Ovary (tissue), 9 donors: ENCODE measurements around the gene NOXA1. TPM values are rescaled to one million over a fixed set of nuclear protein-coding genes. Genes with fewer than 3 reads are reported as not detected.
A peak's percentile ranks its signal among the peaks of the same experiment; 100 is the strongest.

Experiments used
- DNase-seq, 5 donors: peaks; one replicate each; pipeline ENCODE4 v3.0.0-alpha.2; 2019 to 2020
- H3K27ac ChIP-seq, 2 donors: fragments of 200-600 bp; one replicate each; pipeline versions ENCODE4 v1.5.1 to v1.8.0; 2019 to 2022
- H3K27me3 ChIP-seq: fragments of 200-600 bp; one replicate; pipeline ENCODE4 v1.8.0; 2022
- H3K36me3 ChIP-seq: fragments of 200-600 bp; sonication (generic); one replicate; pipeline ENCODE4 v1.5.1; 2019
- H3K4me1 ChIP-seq: one replicate; pipeline ENCODE4 v1.8.1; 2013; ENCODE audit warnings: mild to moderate bottlenecking, moderate library complexity; ENCODE audit not compliant: insufficient read depth
- H3K4me3 ChIP-seq: fragments of 200-600 bp; sonication (generic); one replicate; pipeline ENCODE4 v1.5.1; 2017
- H3K9me3 ChIP-seq, 2 donors: fragments of 200-600 bp in 1 of 2; sonication (generic) in 1 of 2; one replicate each; pipeline versions ENCODE4 v1.5.1 to v1.8.1; 2013 to 2019; ENCODE audit warnings: mild to moderate bottlenecking in 1 of 2, moderate library complexity in 1 of 2
- CTCF ChIP-seq, 3 donors: fragments of 450-650 bp in 2 of 3; fragments of 200-600 bp in 1 of 3; IDR thresholded peaks; one replicate each; pipeline versions ENCODE4 v1.5.1 to v1.8.0; 2016 to 2022; ENCODE audit warnings: antibody characterized with exemption in 3 of 3, mild to moderate bottlenecking in 1 of 3
- EP300 ChIP-seq: sonication (generic); formaldehyde crosslinking; IDR thresholded peaks from one replicate; pipeline ENCODE4 v1.6.1; 2017; ENCODE audit warnings: antibody characterized with exemption
- POLR2A ChIP-seq: fragments of 450-650 bp; IDR thresholded peaks from one replicate; pipeline ENCODE4 v1.6.1; 2017; ENCODE audit warnings: antibody characterized with exemption, mild to moderate bottlenecking, moderate library complexity
- WGBS, 3 donors: extraction: QIAGEN DNeasy Blood & Tissue Kit in 1 of 3; methylation state at CpG; one replicate each; pipeline versions ENCODE4 v1.1.5 to v1.1.7; 2013 to 2017; 5-methylcytosine and 5-hydroxymethylcytosine counted together
- intact Hi-C, 4 donors: fragments of 100-400 bp; cut with DNase I; formaldehyde crosslinking; loops; one replicate each; pipeline versions ENCODE4 v1.11.0 to v1.15.1; 2022 to 2023
- polyA plus RNA-seq, 2 donors: library from polyadenylated mRNA; stranded (reverse); fragments of 200-250 nt in 1 of 2; fragments of 350-450 nt in 1 of 2; fragmentation: Illumina TruSeq in 1 of 2; extraction: RNeasy Lipid Tissue Mini Kit (QIAGEN cat#74804) in 1 of 2; gene quantifications; one replicate each; pipeline ENCODE4 v1.2.3, GENCODE V29; 2013 to 2014
- total RNA-seq, 7 donors: library from RNA; depleted of rRNA in 2 of 7; stranded (reverse); fragments of >200 nt in 2 of 7; fragmentation: NEBNext Ultra II Directional in 3 of 7; extraction: Animal tissue kit (Norgen Biotek cat#: 25700) in 3 of 7; gene quantifications; one replicate each; pipeline versions ENCODE4 v1.1.0 to v1.2.4, GENCODE V29; 2016 to 2023
- donor health status: DM: no; HTN: no; CAD: no; lungs with moderate emphysema.
- donor health status: DM: no; HTN: no; CAD: no.
- donor health status: Bipolar disorder and iron deficiency.
- donor health status: DM: yes; HTN: yes; CAD: no.
- donor health status: DM: no; HTN: no; CAD: no.
- donor health status: DM: yes; HTN: yes; CAD: no.

NOXA1 gene
- total and polyA plus RNA-seq, 9 donors, result 7.1 to 18.5 (median 12.1) TPM; not detected in 1

- no peaks in the 10 kb centered on the region for H3K9me3 ChIP-seq
- H3K36me3 ChIP-seq, result no peaks in the 10 kb centered on the region
- peak in 2 of 5 donors; percentile 36 to 43 for DNase-seq
- TF ChIP-seq POLR2A (no peak), CTCF (IDR thresholded peaks at IDR 0.05) (no peak), EP300 (no peak)
- no peak overlapping the region for H3K4me3 ChIP-seq
- intact Hi-C loops, result no loop called here
- H3K27ac ChIP-seq, result no peak overlapping the region
- no peaks in the 10 kb centered on the region for H3K27me3 ChIP-seq
- WGBS, 3 donors, result 90 to 92% (median 91%) methylated on average over 35 to 43 of the region's 43 CpGs
- peaks cover 13% of the 10 kb centered on the region for H3K4me1 ChIP-seq
Observed at GRCh38 chr9:137434498-137435380, 11.5 kb downstream of the NOXA1 start.

DNA sequence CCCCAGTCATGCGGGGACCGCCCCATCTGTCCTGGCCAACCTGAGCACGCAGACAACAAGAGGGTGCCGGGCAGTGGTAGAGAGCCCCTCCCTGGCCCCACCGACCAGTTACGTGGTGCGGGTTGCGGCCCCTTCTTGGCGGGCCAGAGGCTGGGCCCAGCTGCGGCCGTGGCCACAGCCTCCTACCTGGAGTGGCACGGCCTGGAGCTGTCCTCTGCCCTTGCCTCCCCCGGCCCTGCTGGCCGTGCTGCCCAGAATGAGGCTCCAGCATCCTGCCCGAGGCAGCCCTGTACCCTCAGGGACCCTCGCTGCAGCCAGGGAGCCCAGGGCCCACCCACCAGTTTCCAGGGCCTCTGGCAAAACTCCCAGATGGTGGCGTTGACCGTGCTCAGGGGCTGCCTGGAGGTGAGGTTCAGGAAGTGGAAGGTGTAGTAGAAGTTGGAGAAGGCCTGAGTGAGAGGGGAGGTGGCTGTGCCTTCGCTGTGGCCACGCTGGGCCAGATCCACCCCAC, 12.2 kb downstream of the NOXA1 start:
- no peaks in the 10 kb centered on the region for H3K36me3 ChIP-seq
- H3K27me3 ChIP-seq, result no peaks in the 10 kb centered on the region
- TF ChIP-seq POLR2A (no peak), CTCF (IDR thresholded peaks at IDR 0.05) (no peak), EP300 (no peak)
- 72 to 78% (median 74%) methylated on average over 18 to 20 of the region's 20 CpGs for WGBS, 3 donors
- intact Hi-C loops, result no loop called here
- DNase-seq, result peak in 1 of 5 donors; percentile 47
- no peak overlapping the region for H3K4me3 ChIP-seq
- peaks cover 9% of the 10 kb centered on the region for H3K4me1 ChIP-seq
- peak overlapping the region; percentile 61 to 78 for H3K27ac ChIP-seq
- H3K9me3 ChIP-seq, result no peaks in the 10 kb centered on the region

GRCh38 chr9:137435980-137436760, 13.0 kb downstream of the NOXA1 start:
- H3K4me3 ChIP-seq, result no peak overlapping the region
- DNase-seq, result peak; percentile 88 to 91 (median 90)
- no peaks in the 10 kb centered on the region for H3K36me3 ChIP-seq
- intact Hi-C loops, result no loop called here
- H3K4me1 ChIP-seq, result peaks cover 7% of the 10 kb centered on the region
- 44 to 51% (median 46%) methylated on average over 40 to 42 of the region's 42 CpGs for WGBS, 3 donors
- peak overlapping the region; percentile 61 to 78 for H3K27ac ChIP-seq
- H3K9me3 ChIP-seq, result no peaks in the 10 kb centered on the region
- TF ChIP-seq CTCF (IDR thresholded peaks at IDR 0.05) (no peak), EP300 (no peak), POLR2A (no peak)
- no peaks in the 10 kb centered on the region for H3K27me3 ChIP-seq

GRCh38 chr9:137436761-137437600, 13.8 kb downstream of the NOXA1 start:
- 83 to 88% (median 85%) methylated on average over 22 to 24 of the region's 24 CpGs for WGBS, 3 donors
- peak in 2 of 5 donors; percentile 44 to 52 for DNase-seq
- H3K36me3 ChIP-seq, result no peaks in the 10 kb centered on the region
- H3K27me3 ChIP-seq, result no peaks in the 10 kb centered on the region
- no peak overlapping the region for H3K27ac ChIP-seq
- TF ChIP-seq CTCF (IDR thresholded peaks at IDR 0.05) (no peak), POLR2A (no peak)
- no peaks in the 10 kb centered on the region for H3K9me3 ChIP-seq
- intact Hi-C loops, result no loop called here
- H3K4me3 ChIP-seq, result no peak overlapping the region
- peaks cover 7% of the 10 kb centered on the region for H3K4me1 ChIP-seq
